GM18508 (cell line): Measurements from ENCODE around the gene ZBTB16.

Experiments
- ATAC-seq: cut with Tn5 transposase; IDR thresholded peaks from one replicate; pipeline ENCODE4 v1.9.1; 2021; ENCODE audit warnings: moderate number of reproducible peaks; ENCODE audit not compliant: insufficient read depth, unreplicated experiment

The ZBTB16 gene

DNA sequence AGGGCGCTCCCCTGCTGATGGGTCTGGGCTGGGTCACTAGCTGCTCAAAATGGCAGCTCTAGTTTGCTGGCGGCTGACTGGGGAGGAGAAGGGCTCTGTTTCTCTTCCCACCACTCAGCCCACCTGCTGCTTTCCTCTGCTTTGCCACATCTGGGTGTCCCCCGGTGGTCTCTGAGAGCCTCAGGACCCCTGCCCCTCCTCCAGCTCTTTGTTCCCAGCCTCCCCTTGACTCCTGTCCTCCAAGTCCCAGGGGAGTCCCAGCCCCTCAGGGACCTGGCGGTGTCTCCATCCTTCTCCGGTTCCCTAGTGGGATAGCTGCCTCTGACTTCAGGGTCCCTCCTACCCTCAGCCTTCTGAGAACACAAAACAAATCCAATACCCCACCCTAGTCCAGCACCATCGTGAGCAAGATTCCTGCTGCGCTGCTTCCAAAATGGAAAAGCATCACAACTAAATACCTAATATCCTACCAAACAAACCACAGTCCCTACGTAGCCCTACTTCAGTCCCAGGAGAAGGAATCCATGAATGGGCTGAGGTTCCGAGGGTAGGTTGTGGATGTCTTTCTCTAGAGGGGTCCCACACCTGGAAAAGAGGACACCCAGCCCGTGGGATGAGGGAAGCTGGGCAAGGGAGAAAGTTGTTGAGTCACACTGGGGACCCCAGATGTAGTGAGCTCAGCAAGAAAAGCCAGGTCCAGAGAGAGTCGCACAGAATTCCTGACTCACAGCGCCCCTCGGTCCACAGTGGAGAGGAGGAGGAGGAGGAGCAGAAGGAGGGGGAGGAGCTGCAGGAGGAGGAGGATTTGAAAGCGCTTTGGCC is 191.7 kb downstream of the ZBTB16 start:
- ATAC-seq: no peak

- no peak for ATAC-seq
Measured at GRCh38 chr11:114251815-114252337, 192.4 kb downstream of the ZBTB16 start.

DNA sequence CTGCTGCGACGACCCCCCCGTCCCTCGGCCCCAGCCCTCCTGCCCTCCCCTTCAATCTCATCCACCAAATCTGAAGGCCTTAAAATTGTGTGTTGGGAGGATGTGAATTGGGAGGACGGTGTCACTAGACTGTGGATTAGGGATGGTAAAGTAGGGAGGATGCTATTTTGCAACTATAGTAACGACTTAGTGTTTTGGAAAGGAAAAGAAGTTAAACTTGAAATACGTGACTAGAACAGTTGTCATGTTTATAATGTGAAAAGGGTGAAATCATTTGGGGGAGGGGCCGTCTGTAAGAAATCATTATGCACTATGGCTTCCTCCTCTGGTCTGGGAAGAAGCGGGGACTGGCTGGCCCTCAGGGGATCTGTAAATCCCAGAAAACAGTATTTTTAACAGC is 193.3 kb downstream of the ZBTB16 start:
- ATAC-seq: no peak

DNA sequence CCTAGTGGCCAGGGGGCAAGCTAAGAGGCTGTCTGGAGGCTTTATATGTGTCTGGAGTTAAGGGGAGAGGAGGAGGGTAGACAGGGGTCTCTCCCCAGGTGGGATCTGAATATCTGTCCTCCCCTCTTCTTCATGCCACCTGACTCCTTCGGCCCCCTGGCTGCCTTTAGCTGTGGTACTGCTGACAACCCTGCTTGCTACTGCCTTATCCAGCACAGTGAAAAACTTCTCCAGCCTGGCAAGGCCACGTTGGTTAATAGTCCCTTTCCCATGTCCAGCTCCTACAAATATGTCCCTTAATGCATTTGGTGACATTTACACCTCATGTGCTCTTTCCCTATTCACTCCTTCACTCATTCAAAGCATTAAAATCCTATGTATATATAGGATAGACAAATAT is 194.3 kb downstream of the ZBTB16 start:
- no peak for ATAC-seq

DNA sequence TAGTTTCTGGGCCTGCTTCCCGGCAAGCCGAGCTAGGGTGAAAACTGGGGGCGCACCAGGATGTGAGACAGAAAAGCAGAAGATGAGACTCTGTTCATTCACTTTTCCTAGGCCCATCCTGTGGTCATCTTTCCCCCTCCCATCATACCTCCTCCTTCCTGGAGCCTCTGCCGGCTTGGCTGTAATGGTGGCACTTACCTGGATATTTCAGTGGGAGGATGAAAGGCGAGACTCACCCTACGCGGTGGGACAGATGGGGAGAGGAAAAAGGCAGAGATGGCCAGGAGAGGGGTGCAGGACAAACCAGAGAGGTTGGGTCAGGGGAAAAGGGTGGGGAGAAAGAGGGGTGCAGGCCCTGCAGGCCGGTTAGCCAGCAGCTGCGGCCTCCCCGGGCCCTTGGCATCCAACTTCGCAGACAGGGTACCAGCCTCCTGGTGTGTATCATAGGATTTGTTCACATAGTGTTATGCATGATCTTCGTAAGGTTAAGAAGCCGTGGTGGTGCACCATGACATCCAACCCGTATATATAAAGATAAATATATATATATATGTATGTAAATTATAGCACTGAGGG is 195.1 kb downstream of the ZBTB16 start:
- ATAC-seq: no peak

DNA sequence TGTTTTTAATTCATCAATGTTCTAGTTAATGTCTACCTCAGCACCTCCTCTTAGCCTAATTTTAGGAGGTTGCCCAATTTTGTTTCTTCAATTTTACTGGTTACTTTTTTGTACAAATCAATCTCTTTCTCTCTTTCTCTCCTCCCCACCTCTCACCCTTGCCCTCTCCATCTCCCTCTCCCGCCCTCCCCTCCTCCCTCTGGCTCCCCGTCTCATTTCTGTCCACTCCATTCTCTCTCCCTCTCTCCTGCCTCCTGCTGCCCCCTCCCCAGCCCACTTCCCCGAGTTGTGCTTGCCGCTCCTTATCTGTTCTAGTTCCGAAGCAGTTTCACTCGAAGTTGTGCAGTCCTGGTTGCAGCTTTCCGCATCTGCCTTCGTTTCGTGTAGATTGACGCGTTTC is 195.8 kb downstream of the ZBTB16 start:
- ATAC-seq: no peak

DNA sequence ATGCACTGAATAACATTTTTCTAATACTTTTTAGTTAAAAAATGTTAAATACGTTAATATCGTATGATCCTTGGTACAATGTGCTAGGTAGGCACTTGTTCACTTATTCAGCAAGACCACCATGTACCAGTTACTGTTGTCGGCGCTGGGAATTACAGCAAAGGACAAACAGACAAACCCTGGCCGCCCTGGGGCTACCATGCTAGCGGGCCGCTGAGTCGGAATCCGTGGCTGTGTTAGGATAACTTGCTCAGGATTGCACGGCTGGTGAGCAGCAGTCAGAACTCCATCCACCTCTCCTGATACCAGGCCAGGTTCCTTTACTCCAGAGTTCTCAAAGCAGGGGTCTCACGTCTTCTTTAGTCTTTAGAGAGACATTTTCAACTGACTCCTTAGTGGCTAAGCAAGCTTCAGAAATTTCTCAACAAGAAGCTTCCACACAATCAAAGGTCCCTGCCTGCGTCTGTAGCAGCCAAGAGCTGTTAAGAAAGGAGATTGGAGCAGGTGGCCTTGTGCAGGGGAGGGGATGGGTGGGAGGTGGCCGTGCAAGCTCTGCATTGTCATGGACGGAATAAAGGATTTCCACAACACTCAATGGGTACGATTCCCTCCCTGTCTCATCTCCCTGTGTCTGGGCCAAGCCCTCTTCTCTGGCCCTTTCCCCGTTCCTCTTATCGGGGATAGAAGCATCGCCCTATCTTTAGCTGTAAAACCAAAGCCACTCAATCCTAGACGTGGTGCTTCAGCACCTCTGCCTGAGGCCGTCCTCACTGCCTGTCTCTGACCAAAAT is 196.9 kb downstream of the ZBTB16 start:
- ATAC-seq: no peak

- no peak for ATAC-seq
Measured at GRCh38 chr11:114256967-114257286, 197.4 kb downstream of the ZBTB16 start.

- ATAC-seq: no peak
Measured at GRCh38 chr11:114257621-114258558, 198.4 kb downstream of the ZBTB16 start.

DNA sequence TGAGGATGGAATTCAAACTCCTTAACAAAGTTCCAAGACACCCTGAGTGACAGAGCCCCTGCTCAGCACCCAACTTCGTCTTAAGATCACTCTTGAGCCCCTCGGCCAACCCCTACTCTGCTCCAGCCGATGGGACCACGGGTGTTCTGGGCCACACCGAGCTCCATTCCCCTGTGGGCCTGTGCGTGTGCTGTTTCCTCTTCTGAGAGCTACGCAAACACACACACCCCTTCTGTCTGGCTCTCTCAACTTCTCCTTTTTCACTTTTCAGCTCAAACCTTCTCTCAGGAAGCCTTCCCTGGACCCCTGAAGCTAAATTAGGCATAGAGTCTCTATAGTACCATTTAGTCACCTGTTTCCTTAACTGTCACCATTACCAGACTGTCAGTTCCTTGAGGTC is 199.2 kb downstream of the ZBTB16 start:
- no peak for ATAC-seq

GRCh38 chr11:114259124-114259526 is 199.6 kb downstream of the ZBTB16 start:
- no peak for ATAC-seq

DNA sequence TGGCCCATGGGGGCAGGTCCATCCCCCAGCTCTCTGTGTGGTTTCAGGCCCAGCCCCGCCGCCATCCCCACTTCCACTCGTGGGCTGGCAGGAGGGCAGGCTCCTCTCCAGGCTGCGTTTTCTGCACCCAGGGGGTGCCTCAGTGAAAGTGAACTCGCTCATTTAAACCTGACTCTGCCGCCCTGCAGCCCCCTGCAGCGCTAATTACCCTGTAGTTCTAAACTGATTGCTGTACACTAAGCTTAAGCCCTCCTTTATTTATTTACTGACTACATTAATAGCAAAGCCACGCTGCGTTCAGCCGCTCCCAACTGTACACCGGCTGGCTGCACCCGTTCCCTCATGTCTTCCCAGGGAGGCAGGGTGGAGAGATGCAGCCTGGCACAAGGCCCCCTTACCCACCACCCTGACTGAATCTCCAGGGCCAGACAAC is 200.1 kb downstream of the ZBTB16 start:
- ATAC-seq: no peak

DNA sequence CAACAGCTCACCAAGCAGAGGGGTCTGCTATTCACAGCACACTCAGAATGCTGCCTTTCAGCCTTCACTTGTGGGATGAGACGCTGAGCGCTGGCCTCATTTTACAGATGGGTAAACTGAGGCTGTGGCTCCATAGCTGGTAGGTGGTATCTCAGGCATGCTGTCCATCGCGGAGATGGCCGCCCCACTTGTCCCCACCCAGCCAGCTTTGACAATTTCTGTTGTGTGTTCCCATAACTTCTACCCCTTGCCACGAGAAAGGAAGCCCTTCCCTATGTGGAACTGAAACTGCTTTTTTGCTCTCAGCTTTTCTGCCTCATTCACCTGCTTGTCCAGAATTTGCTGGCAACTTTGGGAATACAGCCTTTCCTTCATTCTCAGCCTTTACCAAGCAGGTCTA is 200.6 kb downstream of the ZBTB16 start:
- ATAC-seq: no peak

GRCh38 chr11:114260483-114260882 is 201.0 kb downstream of the ZBTB16 start:
- no peak for ATAC-seq

GRCh38 chr11:114261791-114262190 is 202.3 kb downstream of the ZBTB16 start:
- ATAC-seq: no peak

DNA sequence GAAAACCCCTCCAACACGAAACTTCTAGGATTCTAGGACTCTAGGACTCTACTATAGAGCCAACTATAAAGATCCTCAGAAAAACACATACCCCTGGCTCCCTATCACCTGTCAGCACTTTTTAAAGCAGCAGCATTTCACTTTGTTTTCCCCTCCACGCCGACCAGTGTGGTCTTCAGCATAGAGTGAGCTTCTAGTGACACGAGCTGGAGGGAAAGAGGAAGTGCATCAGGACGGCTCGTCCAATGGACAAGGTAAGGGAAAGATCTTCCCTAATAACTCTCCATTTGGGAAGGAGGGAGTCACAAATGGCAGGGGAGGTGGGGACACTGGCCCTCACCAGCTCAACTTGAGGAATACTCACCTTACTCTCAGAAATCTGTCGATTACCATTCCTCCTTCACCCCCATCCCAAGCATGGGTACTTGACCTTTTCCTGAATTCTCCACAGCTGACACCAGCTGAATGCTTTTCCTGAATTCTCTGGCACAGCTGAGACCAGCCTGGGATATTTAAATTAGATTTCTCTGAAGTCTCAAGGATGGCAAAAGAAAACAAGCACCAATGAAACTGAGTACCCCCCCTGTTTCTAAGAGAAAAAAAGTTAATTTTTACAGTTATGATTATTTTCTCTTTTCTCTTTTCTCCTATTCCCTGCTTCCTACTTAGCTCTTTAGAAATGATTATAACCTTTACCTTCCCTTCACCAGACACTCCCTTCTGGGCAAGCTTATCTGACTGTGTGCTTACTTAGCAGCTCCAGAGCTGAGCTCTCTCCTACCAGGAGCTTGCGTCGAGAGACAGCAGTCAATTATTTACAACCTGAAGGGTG is 203.4 kb downstream of the ZBTB16 start:
- ATAC-seq: no peak

- no peak for ATAC-seq
Measured at GRCh38 chr11:114263513-114264170, 204.1 kb downstream of the ZBTB16 start.

- ATAC-seq: no peak
Measured at GRCh38 chr11:114264381-114264780, 204.9 kb downstream of the ZBTB16 start.
